NCI-H526 treated with DMSO at 0.1 percent for 48 hours (cell line): ENCODE results near the gene PTCD2.

Experiments
- DNase-seq: peaks from one replicate; lab custom pipeline; 2025; lab: John Stamatoyannopoulos, UW

The PTCD2 gene

DNA sequence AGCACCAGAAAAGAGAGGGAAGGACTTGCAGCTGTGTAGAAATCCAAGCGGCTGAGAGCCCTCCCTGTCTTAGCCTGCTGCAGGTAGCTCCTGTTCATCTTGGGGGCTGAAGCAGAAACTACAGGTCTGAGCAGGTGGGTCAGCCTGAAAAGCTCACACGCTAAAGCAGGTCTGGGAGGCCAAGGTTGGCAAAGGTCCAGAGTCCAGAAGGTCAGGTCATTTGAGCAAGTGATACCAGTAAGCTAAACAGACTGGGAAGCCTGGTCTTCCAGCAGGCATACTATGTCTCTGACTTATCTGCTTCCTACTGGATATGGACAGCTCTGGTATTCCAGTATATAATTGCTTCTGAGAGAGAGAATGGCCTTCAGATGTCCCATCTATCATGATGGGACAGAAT, 26.2 kb downstream of the PTCD2 start:
- no peak for DNase-seq

DNA sequence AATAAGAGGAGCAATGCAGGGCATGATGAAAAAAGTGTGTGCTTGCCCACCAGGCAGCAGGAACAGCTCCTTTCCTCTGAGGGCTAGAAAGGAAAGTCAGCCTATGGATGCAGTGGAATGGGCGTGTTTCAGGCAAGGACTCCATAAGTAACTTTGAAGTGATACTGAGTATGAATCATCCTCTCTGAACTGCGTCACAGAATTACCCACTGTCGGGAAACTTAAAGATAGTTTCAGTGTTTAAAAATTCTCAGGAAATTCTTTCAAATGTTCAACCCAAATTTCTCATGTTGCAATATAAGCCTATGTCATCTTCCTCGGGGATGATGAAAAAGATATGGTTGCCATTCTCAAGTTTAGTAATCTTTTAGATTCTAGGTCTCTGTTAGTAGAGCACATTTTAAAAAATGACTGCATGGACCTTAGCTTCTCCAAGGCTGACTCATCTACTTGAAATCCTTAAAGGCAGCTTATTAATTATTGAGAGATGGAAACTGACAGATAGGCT, 27.7 kb downstream of the PTCD2 start:
- no peak for DNase-seq

DNA sequence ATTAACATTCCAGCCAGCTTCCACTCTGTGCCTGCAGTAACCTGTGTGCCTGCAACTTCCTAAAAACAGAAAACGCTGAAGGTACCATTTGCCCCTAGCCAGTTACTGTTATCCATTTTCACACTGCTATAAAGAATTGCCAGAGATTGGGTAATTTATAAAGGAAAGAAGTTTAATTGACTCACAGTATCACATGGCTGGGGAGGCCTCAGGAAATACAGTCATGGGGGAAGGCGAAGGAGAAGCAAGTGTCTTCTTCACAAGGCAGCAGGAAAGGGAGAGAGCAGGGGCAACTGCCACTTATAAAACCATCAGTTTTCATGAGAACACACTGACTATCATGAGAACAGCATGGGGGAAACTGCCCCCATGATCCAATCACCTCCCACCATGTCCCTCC, 31.2 kb downstream of the PTCD2 start:
- no peak for DNase-seq

DNA sequence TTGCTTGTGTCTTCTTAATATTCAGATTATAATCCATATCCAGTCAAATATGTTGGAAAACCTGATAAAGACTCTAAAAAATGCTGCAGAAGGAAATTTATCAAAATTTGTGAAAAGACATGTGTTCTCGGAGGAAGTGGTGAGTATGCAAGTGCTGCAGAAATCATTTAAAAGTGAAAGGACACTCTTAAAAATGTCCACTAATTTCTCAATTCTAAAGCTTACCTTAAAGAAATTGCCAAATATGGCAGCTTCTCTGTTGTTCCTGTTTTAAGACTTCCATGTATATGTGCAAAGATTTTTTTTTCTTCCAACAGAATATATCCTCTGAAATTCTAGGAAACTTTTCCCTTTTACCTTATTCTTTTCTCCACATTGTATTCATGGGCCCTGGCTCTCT, 32.4 kb downstream of the PTCD2 start:
- no peak for DNase-seq

DNA sequence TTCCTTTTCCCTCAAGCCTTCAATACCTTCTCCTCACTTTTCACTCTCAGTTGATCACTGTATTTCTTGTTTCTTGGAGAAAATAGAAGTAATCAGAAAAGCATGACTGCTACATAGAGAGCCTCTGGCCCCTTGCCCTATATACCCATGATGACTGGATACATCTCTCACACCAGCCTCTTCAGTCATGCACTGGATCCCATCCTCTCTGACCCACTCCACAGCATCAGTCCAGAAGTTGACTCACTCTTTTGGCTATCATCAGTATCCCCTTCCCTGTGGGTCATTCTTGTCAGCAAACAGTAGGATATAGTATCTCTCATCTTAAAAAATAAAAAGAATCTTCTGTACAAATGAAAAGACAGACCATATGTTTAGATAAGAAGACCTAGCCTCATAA, 32.9 kb downstream of the PTCD2 start:
- DNase-seq, result no peak

DNA sequence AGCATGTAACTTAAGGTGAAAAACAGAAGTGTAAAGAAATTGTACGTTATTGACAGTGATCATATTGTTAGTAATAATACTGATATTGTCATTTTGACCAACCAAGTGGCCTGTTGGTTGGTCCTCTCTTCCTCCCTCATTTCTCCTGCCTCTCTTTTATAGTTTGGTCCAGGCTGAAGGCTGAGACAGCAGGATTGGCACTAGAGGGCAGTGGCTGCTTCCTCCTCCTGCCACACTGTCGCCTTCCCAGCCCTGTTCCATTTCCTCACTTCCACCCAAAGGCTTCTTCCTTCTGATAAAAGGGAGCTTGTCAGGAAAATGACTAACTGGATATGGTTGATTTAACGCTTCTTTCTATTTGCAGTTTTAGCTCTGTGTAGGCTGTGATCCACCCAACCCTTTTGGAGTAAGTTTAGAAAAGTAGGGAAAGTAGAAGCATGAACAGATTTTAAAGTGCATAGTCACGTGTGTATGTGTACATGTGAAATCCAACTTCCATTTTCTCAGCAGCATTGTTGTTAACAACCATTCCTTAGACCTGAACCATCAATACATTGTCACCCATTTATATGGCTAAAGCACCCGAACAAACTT, 35.6 kb downstream of the PTCD2 start:
- no peak for DNase-seq

DNA sequence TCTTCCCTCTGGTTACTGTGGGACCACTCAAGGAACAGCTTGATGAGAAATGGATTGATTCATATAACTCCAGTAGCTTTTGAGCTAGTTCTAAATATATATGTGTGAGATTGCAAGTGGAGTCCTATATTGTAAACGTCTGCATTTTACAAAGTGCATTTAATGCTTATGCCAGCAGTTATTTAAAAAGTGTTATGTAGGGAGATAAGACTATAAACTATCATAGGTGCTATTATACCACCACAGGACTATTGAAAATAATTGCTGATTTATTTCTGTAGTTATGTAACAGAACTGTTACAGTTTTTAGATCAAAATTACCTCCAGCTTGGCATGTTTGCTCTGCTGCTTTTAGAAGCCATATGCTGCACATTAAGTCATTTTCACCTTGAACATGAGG, 36.2 kb downstream of the PTCD2 start:
- no peak for DNase-seq

DNA sequence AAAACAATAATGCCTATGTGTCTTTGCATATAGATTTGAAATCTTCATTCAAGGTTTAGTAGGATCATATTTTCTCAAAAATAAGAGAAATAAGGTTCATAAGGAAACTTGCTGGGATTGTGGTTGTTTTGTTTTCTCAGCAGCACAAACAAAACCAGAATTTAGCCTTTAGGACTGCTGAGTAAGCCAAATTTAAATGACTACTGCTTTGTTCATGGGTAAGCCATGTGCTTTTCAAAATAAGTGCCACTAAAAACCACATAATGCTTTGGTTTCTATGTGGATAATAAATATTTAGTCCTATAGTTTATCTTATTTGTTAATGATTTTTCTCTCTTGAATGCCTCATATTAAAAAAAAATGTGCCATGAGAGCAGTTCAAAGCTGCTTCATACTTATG, 38.8 kb downstream of the PTCD2 start:
- DNase-seq, result no peak

DNA sequence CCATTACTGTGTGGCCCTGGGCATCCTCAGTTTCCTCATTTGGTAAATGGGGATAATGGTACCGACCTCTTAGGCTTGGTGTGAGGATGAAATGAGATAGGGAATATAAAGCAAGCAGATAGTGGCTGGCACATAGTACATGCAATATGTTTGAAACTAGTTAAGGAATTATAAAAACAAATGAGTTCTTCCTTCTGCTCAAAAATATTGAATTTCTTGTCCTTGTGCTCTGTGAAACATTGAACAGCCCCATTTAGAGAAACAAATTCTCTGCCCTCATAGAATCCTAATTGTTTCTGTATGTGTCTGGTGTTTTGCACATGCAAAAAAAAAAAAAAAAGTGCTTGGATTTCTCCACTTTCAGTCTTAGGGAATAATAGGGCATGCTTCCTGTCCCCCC, 39.7 kb downstream of the PTCD2 start:
- no peak for DNase-seq

DNA sequence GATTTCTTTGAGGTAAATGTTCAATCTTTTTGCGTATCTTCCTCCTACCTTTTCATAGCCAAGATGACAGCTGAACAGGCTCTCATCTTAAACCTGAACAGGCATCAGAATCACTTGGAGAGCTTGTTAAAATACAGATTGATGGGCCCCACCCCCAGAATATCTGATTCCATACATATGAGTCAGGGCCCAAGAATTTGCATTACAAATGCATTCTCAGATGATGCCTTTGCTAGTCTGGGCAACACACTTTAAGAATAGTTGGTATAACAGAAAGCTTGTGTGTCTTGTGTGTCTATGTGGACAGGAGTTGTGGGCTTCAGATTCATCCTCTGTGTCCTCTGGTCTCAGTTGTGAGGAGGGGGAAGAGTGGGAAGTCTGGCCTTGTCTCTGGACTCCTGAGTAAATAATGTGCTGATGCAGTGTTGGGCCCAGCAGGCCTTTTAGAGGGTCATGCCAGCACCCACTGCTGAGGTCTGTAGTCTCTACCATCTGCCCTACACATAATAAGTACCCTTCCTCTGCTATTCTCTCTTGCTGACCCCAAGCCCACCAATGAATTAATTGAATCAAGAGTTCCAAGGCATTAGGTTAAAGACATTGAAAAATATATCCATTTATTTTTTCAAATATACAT, 43.1 kb downstream of the PTCD2 start:
- no peak for DNase-seq

DNA sequence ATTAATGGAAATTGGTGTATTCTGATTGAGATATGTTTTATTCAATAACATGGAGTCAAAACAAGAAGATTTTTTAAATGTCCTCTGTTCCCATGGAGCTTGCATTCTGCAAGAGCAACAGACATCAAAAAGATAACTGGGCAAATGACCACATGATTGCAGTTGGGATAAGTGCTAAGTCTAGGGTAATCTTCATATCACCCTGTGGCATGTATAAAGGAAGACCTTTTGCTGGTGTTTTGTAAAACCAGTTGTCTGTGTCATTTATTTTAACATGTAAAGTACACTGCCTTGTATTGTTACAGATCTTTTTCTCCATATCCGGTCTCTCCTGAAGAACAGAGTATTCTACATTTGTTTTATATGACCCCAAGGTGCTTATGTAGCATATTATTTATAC, 44.0 kb downstream of the PTCD2 start:
- no peak for DNase-seq

DNA sequence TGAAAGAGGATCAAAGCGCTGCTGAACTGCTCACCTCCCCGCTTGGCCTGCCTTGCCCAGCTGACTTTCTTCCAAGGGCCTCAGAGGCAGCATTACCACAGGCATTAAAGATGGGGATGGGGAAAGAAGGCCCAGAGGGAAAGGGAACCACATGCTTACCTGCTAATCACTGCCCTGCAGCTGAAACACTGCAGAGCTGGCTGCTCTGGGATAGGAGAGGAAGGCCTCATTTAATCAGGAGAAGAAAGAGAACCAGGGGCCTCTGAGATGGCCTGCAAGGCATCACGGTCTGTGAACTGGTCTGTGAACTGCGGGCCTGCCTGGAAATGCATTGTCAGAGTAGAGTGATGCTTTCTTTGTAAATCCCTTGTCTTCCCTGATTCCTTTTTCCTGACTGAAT, 44.8 kb downstream of the PTCD2 start:
- no peak for DNase-seq

DNA sequence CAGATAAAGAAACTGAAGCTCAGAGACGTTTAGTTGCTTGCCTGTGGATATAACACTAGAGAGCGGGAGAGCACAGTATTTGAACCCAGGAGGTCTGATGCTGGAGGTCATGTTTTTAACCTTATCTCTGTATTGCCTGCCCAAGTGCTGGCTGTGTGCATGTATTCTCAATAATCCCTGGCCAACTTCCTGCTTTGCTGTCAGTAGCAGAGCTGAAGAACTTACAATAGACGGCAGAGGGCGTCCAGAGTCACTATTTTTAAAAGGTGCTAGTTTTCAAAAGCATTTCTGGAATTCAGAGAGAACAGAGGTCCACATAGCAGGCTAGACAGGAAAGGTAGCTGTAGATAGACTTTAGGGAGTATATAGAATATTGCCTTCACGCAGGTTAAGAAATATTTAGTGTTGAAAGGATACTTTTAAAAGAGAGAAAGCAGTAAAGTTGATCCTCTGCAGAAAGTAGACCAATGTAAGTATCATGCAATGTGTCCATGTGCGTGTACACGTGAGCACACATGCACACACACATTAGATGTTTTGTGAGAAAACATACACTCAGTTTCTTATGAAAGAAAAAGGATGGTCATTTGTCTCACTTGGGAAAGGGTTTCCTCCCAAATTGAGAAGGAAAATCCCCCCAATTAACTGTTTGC, 46.3 kb downstream of the PTCD2 start:
- DNase-seq, result peak; percentile 42

DNA sequence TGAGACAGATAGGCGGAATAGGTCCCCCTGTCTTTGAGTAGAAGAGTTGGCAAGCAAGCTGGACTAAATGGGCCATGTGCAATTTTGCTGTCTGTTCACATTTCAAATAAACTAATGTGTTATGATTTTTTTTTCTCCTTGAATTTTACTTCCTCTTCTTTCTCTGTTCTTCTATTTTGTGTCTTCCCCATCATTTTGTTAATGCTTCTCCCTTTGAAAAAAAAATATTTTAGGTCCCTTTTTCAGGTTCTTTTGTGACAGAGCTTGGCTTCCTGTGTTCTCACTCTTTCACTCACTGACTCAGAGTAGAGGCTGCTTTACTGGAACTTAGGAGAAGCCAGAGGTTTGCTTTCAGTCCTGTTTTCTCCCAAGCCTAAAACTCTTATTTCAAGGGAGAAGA, 48.1 kb downstream of the PTCD2 start:
- no peak for DNase-seq

DNA sequence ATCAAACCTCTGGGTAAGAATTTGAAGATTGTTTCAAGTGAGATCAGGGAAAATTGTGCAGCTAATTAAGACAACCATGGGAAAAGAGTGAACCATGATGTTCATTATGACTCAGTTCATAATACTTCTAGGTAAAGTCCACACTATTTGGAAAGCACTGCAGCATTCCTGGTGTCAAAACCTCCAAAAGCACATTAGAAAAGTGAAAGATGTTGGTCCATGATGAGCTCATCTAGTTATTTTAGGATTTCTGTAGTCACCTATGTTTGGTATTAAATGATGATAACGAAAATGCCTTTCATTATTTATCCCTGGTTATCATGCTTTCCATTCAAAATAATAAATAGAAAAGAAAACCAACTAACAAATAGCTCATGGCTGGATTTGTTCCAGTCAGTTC, 49.1 kb downstream of the PTCD2 start:
- no peak for DNase-seq

DNA sequence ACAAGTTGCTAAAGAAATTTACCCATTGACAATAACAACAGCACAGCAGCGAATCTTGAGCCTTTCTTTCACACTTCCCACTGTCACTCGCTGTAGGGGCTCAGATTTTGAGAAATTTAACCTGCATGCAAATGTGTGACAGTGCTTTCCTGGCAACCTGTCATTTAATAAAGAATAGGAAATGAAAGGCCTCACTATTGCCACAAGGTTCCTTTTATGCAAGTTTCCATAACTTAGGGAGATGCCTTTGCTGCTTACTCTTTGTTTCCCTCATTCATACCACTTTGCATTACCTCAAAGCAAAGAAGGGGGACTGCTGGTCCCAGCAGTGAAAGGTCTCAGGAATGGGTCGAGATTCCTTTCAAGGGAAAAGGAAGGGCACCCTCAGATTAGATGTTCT, 49.5 kb downstream of the PTCD2 start:
- no peak for DNase-seq

DNA sequence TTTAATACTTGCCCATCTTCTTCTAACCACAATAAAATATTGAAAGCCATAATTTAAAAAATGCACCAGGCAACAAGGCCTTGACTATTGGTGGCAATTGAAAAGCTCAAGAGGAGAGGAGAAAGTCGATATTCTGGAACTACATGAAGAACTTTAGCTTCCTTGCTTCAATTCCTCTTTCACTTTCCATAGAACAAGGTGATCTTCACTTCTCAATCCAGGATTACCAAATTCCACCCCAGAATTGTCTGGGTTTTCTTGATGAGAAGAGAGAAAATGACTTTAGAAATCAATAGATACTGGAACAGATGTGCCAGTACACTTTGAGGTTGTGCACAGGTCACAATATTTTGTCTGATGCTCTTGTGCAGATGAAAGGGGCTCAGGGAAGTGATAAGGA, 52.2 kb downstream of the PTCD2 start:
- no peak for DNase-seq

DNA sequence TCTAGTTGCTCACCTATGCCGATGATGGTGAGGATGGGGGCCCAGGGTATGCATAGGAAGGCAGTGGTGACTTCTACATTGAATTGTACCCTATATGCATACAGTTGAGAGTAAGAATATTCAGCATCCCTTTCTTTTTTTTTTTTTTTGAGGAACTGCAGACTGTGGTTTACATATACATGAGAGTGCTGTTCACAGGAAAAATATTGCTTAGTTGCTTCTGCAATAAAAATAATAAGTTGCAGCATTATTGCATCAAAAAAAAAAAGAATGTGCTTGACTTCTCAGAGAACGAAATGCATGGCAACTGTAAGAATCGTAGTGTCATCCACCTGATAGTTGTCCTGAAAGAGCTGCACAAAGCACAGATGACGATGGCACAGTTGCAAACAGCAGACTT, 52.8 kb downstream of the PTCD2 start:
- no peak for DNase-seq

DNA sequence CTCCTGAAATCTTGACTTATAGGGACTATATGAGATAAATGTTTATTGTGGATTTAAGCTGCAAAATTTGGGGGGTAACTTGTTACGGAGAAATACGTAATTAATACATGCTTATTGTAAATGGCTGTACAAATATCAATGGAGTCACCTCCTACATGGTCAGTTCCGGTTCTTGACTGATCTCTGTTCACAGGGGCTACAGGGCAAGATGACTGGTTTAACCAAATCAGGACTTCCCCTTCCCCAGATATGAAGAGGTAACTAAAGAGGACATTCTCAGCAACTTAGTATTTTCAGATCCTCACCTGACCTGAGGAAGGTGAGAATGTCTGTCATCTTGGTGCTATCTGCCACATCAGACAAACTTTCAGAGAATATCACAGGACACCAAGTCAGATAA, 54.7 kb downstream of the PTCD2 start:
- DNase-seq, result no peak

DNA sequence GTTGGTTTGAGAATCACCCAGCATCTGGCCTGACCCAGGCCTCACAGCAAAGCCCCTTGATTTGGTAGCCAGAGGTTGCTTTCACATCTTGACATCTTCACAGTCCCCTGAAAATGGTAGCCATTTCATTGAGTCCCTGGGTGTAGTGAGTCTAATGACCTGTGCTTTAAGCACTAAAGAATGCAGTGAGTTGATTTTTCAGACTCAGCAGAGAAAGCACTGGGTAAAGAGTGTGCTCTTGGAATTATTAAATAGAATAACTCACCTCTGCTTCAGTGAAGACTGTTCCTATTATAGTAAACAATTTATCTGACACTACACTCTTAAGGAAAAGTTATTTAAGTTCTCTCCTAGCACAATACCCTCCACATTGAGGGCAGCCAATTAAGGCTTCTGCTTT, 56.2 kb downstream of the PTCD2 start:
- DNase-seq, result no peak

DNA sequence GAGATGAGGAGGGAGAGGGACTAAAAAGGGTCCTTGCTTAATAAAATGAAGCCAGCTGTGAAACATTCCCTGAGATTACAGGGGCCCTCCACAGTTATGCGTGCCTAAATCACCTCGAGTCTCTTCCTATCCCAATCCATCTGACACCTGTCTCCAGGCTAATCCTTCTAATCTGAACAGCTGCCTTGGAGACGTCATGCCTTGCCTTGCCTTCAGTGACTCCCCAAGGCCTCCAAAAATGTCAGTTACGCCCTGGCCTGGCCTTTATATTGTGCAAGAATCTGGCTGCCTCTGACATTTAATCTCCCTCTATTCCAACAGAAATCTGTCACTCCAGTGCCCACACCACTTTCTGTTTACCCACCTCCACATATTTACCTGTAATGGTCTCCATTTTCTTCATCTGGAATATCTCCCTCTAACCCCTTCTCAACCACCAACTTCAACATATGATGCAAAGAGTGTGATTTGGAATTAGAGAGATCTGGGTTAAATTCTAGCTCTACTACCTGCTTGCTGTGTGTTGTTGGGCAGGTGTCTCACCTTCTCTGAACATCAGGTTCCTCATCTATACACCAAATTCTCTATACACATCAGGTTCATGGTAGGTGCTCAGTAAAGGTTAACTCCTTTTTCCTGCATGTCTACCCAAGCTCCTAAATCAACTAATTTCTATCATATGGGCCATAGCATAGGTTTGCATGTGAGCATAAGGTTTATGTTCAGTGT, 57.9 kb downstream of the PTCD2 start:
- no peak for DNase-seq

DNA sequence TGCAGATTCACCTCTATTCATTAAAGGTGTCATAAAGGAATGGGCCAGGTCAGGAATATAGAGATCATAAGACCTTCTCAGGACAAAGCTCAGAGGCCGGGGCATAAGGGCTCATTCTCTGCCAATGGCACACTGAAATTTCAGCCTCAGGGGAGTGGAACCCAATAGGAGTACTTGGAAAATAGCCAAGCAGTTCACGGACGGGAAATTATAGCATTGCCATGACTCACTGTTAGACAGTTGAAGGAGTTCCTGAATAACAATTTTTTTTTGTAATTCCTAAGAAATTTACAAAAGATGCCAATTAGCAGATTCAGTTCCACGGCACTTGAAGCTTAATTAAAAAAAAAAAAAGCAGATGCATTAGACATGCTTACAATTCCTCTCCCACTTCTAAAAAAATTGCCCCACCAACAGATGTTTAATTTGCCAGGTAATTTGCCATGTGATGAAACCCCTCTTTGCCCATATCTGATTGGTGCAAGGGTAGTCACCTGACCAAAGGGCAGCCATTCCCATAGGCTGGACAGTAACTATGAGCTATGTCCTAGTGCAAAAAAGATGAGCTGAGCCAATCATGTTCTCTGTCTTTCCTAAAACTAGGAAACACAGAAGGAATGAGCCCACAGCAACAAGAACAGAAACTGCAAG, 58.6 kb downstream of the PTCD2 start:
- no peak for DNase-seq

DNA sequence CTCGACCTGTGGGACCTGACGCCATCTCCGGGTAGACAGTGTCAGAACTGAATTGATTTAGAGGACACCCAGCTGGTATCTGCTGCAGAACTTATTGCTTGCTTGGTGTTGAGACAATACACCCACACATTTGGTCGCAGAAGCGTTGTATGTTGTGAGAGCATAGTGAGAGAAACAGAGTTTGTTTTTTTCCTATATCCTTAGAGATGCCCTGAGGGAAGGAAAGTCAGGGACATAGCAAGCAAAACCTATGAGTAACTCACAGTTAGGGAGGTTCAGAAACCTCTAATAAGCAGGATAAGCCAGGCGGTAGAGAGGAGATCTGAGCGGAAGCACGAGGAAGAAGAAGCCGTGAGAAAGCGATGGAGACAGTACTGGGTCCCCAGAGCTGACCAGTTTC, 59.8 kb downstream of the PTCD2 start:
- DNase-seq, result no peak
